GM21390 (cell line): ENCODE measurements around the gene MYL9.

Experiments used
- ATAC-seq: cut with Tn5 transposase; IDR thresholded peaks from one replicate; pipeline ENCODE4 v1.9.1; 2021; ENCODE audit not compliant: unreplicated experiment

MYL9 gene

GRCh38 chr20:36578356-36579041 lies 37.2 kb downstream of the MYL9 start:
- no peak for ATAC-seq

GRCh38 chr20:36579996-36580545 lies 38.8 kb downstream of the MYL9 start:
- ATAC-seq: no peak

GRCh38 chr20:36582322-36582721 lies 41.0 kb downstream of the MYL9 start:
- ATAC-seq: no peak

GRCh38 chr20:36582821-36583220 lies 41.5 kb downstream of the MYL9 start:
- no peak for ATAC-seq

GRCh38 chr20:36584018-36584481 lies 42.7 kb downstream of the MYL9 start:
- ATAC-seq: no peak

GRCh38 chr20:36585410-36586125 lies 44.2 kb downstream of the MYL9 start:
- ATAC-seq: no peak

- ATAC-seq: no peak
Measured at GRCh38 chr20:36587388-36588070, 46.2 kb downstream of the MYL9 start.

GRCh38 chr20:36591281-36591680 lies 50.0 kb downstream of the MYL9 start:
- no peak for ATAC-seq

- ATAC-seq: no peak
Measured at GRCh38 chr20:36591854-36592641, 50.7 kb downstream of the MYL9 start.

GRCh38 chr20:36593347-36593929 lies 52.1 kb downstream of the MYL9 start:
- ATAC-seq: no peak

GRCh38 chr20:36599912-36600345 lies 58.6 kb downstream of the MYL9 start:
- ATAC-seq: no peak
